Measurements from ENCODE around the gene CNRIP1.
"Not testable (repeated sequence)": the region's sequence is repeated elsewhere in the genome, so short reads cannot be mapped to it uniquely, and the experiment has no call there.

The CNRIP1 gene

GRCh38 chr2:68319398-68320117, at the start of gene CNRIP1:
TSS of gene CNRIP1 (minus strand) at chr2:68319949. CDS start at chr2:68319400, 549 bp downstream.
- DNase-seq (ENCODE audit: low read depth in 2 of 3, low spot score in 1 of 3) = no peak

GRCh38 chr2:68369337-68369734, 49.6 kb upstream of the CNRIP1 start:
- no peak for DNase-seq (ENCODE audit: low read depth in 2 of 3, low spot score in 1 of 3)

- DNase-seq (ENCODE audit: low read depth in 2 of 3, low spot score in 1 of 3) = no peak
Measured at GRCh38 chr2:68368654-68369336, 49.0 kb upstream of the CNRIP1 start.

GRCh38 chr2:68367953-68368653, 48.4 kb upstream of the CNRIP1 start:
- no peak for DNase-seq (ENCODE audit: low read depth in 2 of 3, low spot score in 1 of 3)

- no peak for DNase-seq (ENCODE audit: low read depth in 2 of 3, low spot score in 1 of 3)
Measured at GRCh38 chr2:68366083-68366560, 46.4 kb upstream of the CNRIP1 start.

GRCh38 chr2:68365087-68365486, 45.3 kb upstream of the CNRIP1 start, which contains the start of gene PLEK:
TSS of gene PLEK (plus strand) at chr2:68365282. CDS start at chr2:68365352, 70 bp downstream.
- DNase-seq (ENCODE audit: low read depth in 2 of 3, low spot score in 1 of 3) = no peak

- no peak for DNase-seq (ENCODE audit: low read depth in 2 of 3, low spot score in 1 of 3)
Measured at GRCh38 chr2:68363721-68364120, 44.0 kb upstream of the CNRIP1 start.

- DNase-seq (ENCODE audit: low read depth in 2 of 3, low spot score in 1 of 3) = no peak
Measured at GRCh38 chr2:68362749-68363148, 43.0 kb upstream of the CNRIP1 start.

GRCh38 chr2:68362069-68362468, 42.3 kb upstream of the CNRIP1 start:
- DNase-seq (ENCODE audit: low read depth in 2 of 3, low spot score in 1 of 3) = peak; percentile 66 to 80 (median 78)

GRCh38 chr2:68359889-68360288, 40.1 kb upstream of the CNRIP1 start:
- DNase-seq (ENCODE audit: low read depth in 2 of 3, low spot score in 1 of 3) = no peak

GRCh38 chr2:68357605-68358337, 38.0 kb upstream of the CNRIP1 start:
- no peak for DNase-seq (ENCODE audit: low read depth in 2 of 3, low spot score in 1 of 3)

GRCh38 chr2:68356599-68357239, 37.0 kb upstream of the CNRIP1 start:
- DNase-seq (ENCODE audit: low read depth in 2 of 3, low spot score in 1 of 3) = no peak

GRCh38 chr2:68352651-68353391, 33.1 kb upstream of the CNRIP1 start:
- no peak for DNase-seq (ENCODE audit: low read depth in 2 of 3, low spot score in 1 of 3)

- no peak for DNase-seq (ENCODE audit: low read depth in 2 of 3, low spot score in 1 of 3)
Measured at GRCh38 chr2:68351997-68352396, 32.2 kb upstream of the CNRIP1 start.

GRCh38 chr2:68349091-68349490, 29.3 kb upstream of the CNRIP1 start:
- DNase-seq (ENCODE audit: low read depth in 2 of 3, low spot score in 1 of 3) = not testable (repeated sequence)

- no peak for DNase-seq (ENCODE audit: low read depth in 2 of 3, low spot score in 1 of 3)
Measured at GRCh38 chr2:68345129-68345875, 25.6 kb upstream of the CNRIP1 start.

- DNase-seq (ENCODE audit: low read depth in 2 of 3, low spot score in 1 of 3) = no peak
Measured at GRCh38 chr2:68344031-68344430, 24.3 kb upstream of the CNRIP1 start.

GRCh38 chr2:68342470-68342869, 22.7 kb upstream of the CNRIP1 start:
- no peak for DNase-seq (ENCODE audit: low read depth in 2 of 3, low spot score in 1 of 3)

GRCh38 chr2:68341583-68341982, 21.8 kb upstream of the CNRIP1 start:
- no peak for DNase-seq (ENCODE audit: low read depth in 2 of 3, low spot score in 1 of 3)

- no peak for DNase-seq (ENCODE audit: low read depth in 2 of 3, low spot score in 1 of 3)
Measured at GRCh38 chr2:68341062-68341329, 21.2 kb upstream of the CNRIP1 start.
